Adrenal gland (tissue), 5 donors: ENCODE measurements around the gene NANOS3.

Experiments used
- CTCF ChIP-seq, 6 experiments: fragments of 450-650 bp in 4 of 6; fragments of 200-600 bp in 2 of 6; sonication (generic) in 1 of 6; IDR thresholded peaks; 1 replicate in 5 of 6; 2 replicates in 1 of 6; pipeline versions ENCODE4 v1.5.1 to v1.8.0; 2016 to 2021; ENCODE audit warnings: antibody characterized with exemption in 6 of 6, mild to moderate bottlenecking in 2 of 6, moderate library complexity in 1 of 6
- POLR2A ChIP-seq, 2 donors: fragments of 450-650 bp; IDR thresholded peaks; one replicate each; pipeline ENCODE4 v1.6.1; 2017; ENCODE audit warnings: antibody characterized with exemption in 2 of 2, mild to moderate bottlenecking in 2 of 2, moderate library complexity in 1 of 2
- donor health status: DM: no; HTN: no; CAD: no.

GRCh38 chr19:13917888-13918406, 41.0 kb downstream of the NANOS3 start:
- TF ChIP-seq POLR2A (IDR thresholded peaks at IDR 0.05): no peak
- TF ChIP-seq CTCF (IDR thresholded peaks at IDR 0.05): no peak
